Transverse colon (tissue), 4 donors: ENCODE data around the gene TAS1R3. TPM values are rescaled to one million over a fixed set of nuclear protein-coding genes. Genes with fewer than 3 reads are reported as not detected.

Experiments used
- DNase-seq: peaks from one replicate; pipeline ENCODE4 v3.0.0-alpha.2; 2019
- H3K27ac ChIP-seq, 4 donors: fragments of 200-600 bp; sonication (generic); 2 replicates each; pipeline ENCODE4 v1.5.1; 2016 to 2018; ENCODE audit warnings: inconsistent platforms in 4 of 4
- H3K27me3 ChIP-seq: fragments of 200-600 bp; sonication (generic); 2 replicates; pipeline ENCODE4 v1.5.1; 2017; ENCODE audit warnings: inconsistent platforms
- H3K36me3 ChIP-seq, 4 donors: fragments of 200-600 bp; sonication (generic); 2 replicates each; pipeline ENCODE4 v1.5.1; 2017 to 2019; ENCODE audit warnings: inconsistent platforms in 4 of 4
- H3K4me1 ChIP-seq, 4 donors: fragments of 200-600 bp; sonication (generic); 2 replicates each; pipeline ENCODE4 v1.5.1; 2017 to 2020; ENCODE audit warnings: inconsistent platforms in 4 of 4
- H3K4me3 ChIP-seq, 4 donors: fragments of 200-600 bp; sonication (generic); 1 replicate in 1 of 4; 2 replicates in 3 of 4; pipeline versions ENCODE4 v1.5.1 to v1.6.1; 2017 to 2019; ENCODE audit warnings: inconsistent platforms in 4 of 4
- H3K9me3 ChIP-seq, 2 donors: fragments of 200-600 bp; sonication (generic); 2 replicates each; pipeline ENCODE4 v1.5.1; 2017 to 2019; ENCODE audit warnings: inconsistent platforms in 2 of 2
- CTCF ChIP-seq, 5 experiments: fragments of 200-600 bp in 3 of 5; fragments of 450-650 bp in 2 of 5; sonication (generic) in 3 of 5; IDR thresholded peaks; 1 replicate in 2 of 5; 2 replicates in 3 of 5; pipeline ENCODE4 v1.5.1; 2016 to 2017; ENCODE audit warnings: antibody characterized with exemption in 5 of 5, inconsistent platforms in 3 of 5, mild to moderate bottlenecking in 2 of 5, moderate library complexity in 1 of 5
- EP300 ChIP-seq: sonication (generic); formaldehyde crosslinking; IDR thresholded peaks from one replicate; pipeline ENCODE4 v1.6.1; 2017; ENCODE audit warnings: antibody characterized with exemption, low read depth
- POLR2A ChIP-seq: fragments of 450-650 bp; IDR thresholded peaks from one replicate; pipeline ENCODE4 v1.6.1; 2016; ENCODE audit warnings: antibody characterized with exemption, mild to moderate bottlenecking, moderate library complexity
- POLR2AphosphoS5 ChIP-seq, 3 donors: sonication (generic); formaldehyde crosslinking; IDR thresholded peaks; one replicate each; pipeline ENCODE4 v1.6.1; 2016; ENCODE audit warnings: antibody characterized with exemption in 3 of 3
- WGBS, 2 donors: methylation state at CpG; one replicate each; pipeline ENCODE4 v1.1.5; 2018; ENCODE audit warnings: low coverage in 1 of 2; 5-methylcytosine and 5-hydroxymethylcytosine counted together
- in situ Hi-C, 4 donors: fragments of 200-750 bp; cut with MboI; loops; one replicate each; pipeline versions ENCODE4 v1.15.0 to v1.15.1; 2017; ENCODE audit warnings: low sequenced_read_pairs in 3 of 4, low pct_ligation_motif_present in 1 of 4, low pct_unique_long_range_greater_than_20kb in 1 of 4
- intact Hi-C: fragments of 100-400 bp; cut with DNase I; formaldehyde crosslinking; loops from one replicate; pipeline ENCODE4 v1.15.1; 2023; ENCODE audit warnings: low total_unique reads
- total RNA-seq, 4 donors: library from RNA; depleted of rRNA; stranded (reverse); fragments of >200 nt; gene quantifications; one replicate each; pipeline ENCODE4 v1.1.0, GENCODE V29; 2016

The TAS1R3 gene
- total RNA-seq, 4 donors from 2014 or later, result 0.40 to 2.0 (median 1.9) TPM; not detected in 1

- DNase-seq, result no peak
- peaks cover 8 to 24% (median 11%) of the 10 kb centered on the region in 4 donors for H3K4me1 ChIP-seq
- in situ Hi-C loops (no loop called here), intact Hi-C loops (no loop called here)
- no peak overlapping the region for H3K27ac ChIP-seq
- no peaks in the 10 kb centered on the region for H3K9me3 ChIP-seq
- no peak overlapping the region for H3K4me3 ChIP-seq
- H3K36me3 ChIP-seq, result no peaks in the 10 kb centered on the region
- peaks cover 33% of the 10 kb centered on the region for H3K27me3 ChIP-seq
- 82% methylated on average over 27 of the region's 32 CpGs; no CpG with 5 or more reads in 1 of the 2 donors for WGBS, 2 donors
- TF ChIP-seq EP300 (no peak), CTCF (IDR thresholded peaks at IDR 0.05) (no peak), POLR2A (no peak), POLR2AphosphoS5 (IDR thresholded peaks at IDR 0.05) (no peak)
Measured at GRCh38 chr1:1284221-1285101, 46.6 kb upstream of the TAS1R3 start.

- intact Hi-C loops (no loop called here), in situ Hi-C loops (no loop called here)
- no peak overlapping the region for H3K27ac ChIP-seq
- H3K36me3 ChIP-seq, result no peaks in the 10 kb centered on the region
- no peak overlapping the region for H3K4me3 ChIP-seq
- peaks cover 8 to 24% (median 11%) of the 10 kb centered on the region in 4 donors for H3K4me1 ChIP-seq
- H3K27me3 ChIP-seq, result peaks cover 33% of the 10 kb centered on the region
- H3K9me3 ChIP-seq, result no peaks in the 10 kb centered on the region
- TF ChIP-seq POLR2A, result no peak
- no peak for TF ChIP-seq CTCF (IDR thresholded peaks at IDR 0.05)
- TF ChIP-seq EP300, result no peak
- TF ChIP-seq POLR2AphosphoS5 (IDR thresholded peaks at IDR 0.05), result no peak
- DNase-seq, result no peak
- WGBS, 2 donors, result 97% methylated on average over 15 of the region's 22 CpGs; no CpG with 5 or more reads in 1 of the 2 donors
Measured at GRCh38 chr1:1285102-1285571, 45.9 kb upstream of the TAS1R3 start.

GRCh38 chr1:1285611-1286311, 45.3 kb upstream of the TAS1R3 start:
- H3K4me1 ChIP-seq, result peaks cover 8 to 24% (median 13%) of the 10 kb centered on the region in 4 donors
- no peaks in the 10 kb centered on the region for H3K9me3 ChIP-seq
- intact Hi-C loops, result no loop called here
- no peak overlapping the region for H3K4me3 ChIP-seq
- whole genome bisulfite sequencing, 2 donors, result 40% methylated on average over 31 of the region's 37 CpGs; no CpG with 5 or more reads in 1 of the 2 donors
- peak; percentile 46 for DNase-seq
- TF ChIP-seq CTCF (IDR thresholded peaks at IDR 0.05) (no peak), EP300 (no peak), POLR2A (no peak), POLR2AphosphoS5 (IDR thresholded peaks at IDR 0.05) (no peak)
- in situ Hi-C loops, result no loop called here
- H3K27ac ChIP-seq, result no peak overlapping the region
- no peaks in the 10 kb centered on the region for H3K36me3 ChIP-seq
- H3K27me3 ChIP-seq, result peaks cover 33% of the 10 kb centered on the region
